Measurements from ENCODE around the gene R3HDM2.
A peak's percentile ranks its signal among the peaks of the same experiment; 100 is the strongest.

Gene R3HDM2

DNA sequence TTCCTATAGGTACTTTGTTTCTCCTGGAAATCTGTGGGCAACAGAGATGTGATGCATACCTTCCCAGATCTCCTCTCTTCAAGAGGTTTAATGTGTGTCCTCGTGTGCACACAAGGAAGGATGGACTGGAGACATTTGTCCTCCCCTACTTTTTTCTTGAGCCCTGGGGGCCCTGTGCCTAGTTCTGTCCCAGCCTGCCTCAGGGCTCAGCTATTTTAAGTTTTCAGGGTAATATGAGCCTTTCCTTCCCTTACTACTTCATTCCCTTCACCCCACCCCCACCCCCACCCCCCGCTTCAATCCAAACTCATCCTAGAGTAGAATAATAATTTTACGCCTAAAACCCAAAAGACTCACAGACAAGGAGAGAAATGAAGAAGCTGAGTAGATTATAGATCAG lies 180.3 kb downstream of the R3HDM2 start:
- peaks cover 10% of the 10 kb centered on the region for H3K4me1 Mint-ChIP-seq
- CTCF ChIA-PET = interaction anchor here (0.9 to 4.6 kb wide), 7 partner anchors 8 to 202 kb away, joined by 3 to 21 read pairs (median 8); no protein-coding TSS in a partner anchor
- peaks cover 4% of the 10 kb centered on the region for H3K36me3 Mint-ChIP-seq
- no peak for DNase-seq
- H3K9me3 Mint-ChIP-seq = no peaks in the 10 kb centered on the region
- H3K4me3 Mint-ChIP-seq = no peak overlapping the region
- no peak overlapping the region for H3K27ac Mint-ChIP-seq
- no peaks in the 10 kb centered on the region for H3K27me3 Mint-ChIP-seq

DNA sequence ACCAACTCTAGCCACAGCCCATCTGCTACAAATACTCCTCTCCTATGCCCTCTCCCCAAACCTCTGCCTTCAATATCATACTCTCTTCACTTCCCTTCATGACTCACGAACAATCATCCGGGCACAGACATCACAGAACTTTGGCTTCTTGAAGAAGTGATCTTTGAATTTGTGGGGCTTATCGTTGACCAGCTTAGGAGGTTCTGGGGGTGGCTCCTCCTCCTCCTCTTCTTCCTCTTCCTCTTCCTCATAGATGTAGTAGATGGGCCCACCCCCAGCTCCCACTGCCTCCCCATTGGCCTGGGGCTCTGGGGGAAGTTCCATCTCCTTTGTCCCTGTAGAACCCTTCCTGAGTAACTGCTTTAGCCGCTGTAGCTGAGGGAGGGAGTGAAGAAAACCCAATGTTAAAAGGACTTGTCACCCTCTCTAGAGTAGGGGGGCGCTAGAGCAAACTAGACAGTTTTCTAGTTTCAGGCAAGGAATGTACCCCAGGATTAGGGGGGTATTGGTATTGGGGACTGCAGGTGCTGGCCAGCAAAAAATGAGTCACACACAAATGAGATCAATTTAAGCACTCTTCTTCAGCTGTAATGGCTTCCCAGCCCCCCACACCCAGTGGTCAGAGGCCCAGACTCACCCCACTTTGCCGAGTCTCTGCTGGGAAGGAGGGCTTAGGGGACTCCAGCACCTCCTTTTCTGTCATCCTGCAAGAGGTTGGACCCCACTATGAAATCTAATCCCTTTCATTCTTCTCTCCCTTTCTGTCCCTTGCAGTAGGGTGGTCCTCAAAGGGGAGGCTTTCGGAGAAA lies 181.7 kb downstream of the R3HDM2 start:
- H3K4me1 Mint-ChIP-seq = peaks cover 11% of the 10 kb centered on the region
- DNase-seq = no peak
- peaks cover 10% of the 10 kb centered on the region for H3K27me3 Mint-ChIP-seq
- H3K4me3 Mint-ChIP-seq = peak overlapping the region; percentile 19
- H3K27ac Mint-ChIP-seq = no peak overlapping the region
- H3K36me3 Mint-ChIP-seq = peaks cover 2% of the 10 kb centered on the region
- H3K9me3 Mint-ChIP-seq = no peaks in the 10 kb centered on the region
- CTCF ChIA-PET = interaction anchor here (1.1 to 4.6 kb wide), 8 partner anchors 9 to 210 kb away, joined by 3 to 21 read pairs (median 6); partner anchors contain the start of gene GLI1

- CTCF ChIA-PET = interaction anchor here (1.4 to 11.9 kb wide), 3 partner anchors 18 to 206 kb away, joined by 7 to 318 read pairs (median 7); partner anchors contain the start of genes NXPH4 and SHMT2
- H3K9me3 Mint-ChIP-seq = no peaks in the 10 kb centered on the region
- H3K36me3 Mint-ChIP-seq = peaks cover 2% of the 10 kb centered on the region
Observed at GRCh38 chr12:57247041-57247440, 183.8 kb downstream of the R3HDM2 start.

GRCh38 chr12:57244312-57244696 lies 186.5 kb downstream of the R3HDM2 start:
- no peak for DNase-seq
- Mint-ChIP-seq H3K36me3 (peaks cover 4% of the 10 kb centered on the region), H3K9me3 (no peaks in the 10 kb centered on the region), H3K27ac (no peak overlapping the region), H3K4me1 (peaks cover 54% of the 10 kb centered on the region), H3K4me3 (peak overlapping the region; percentile 66), H3K27me3 (peaks cover 58% of the 10 kb centered on the region)
- CTCF ChIA-PET = interaction anchor here (1.5 to 11.9 kb wide), 5 partner anchors 17 to 151 kb away, joined by 5 to 318 read pairs (median 7); partner anchors contain the start of genes NXPH4 and SHMT2

More at GRCh38 chr12:57247041-57247440, 183.8 kb downstream of the R3HDM2 start:
- DNase-seq = no peak
- H3K4me1 Mint-ChIP-seq = peaks cover 30% of the 10 kb centered on the region
- no peak overlapping the region for H3K27ac Mint-ChIP-seq
- no peak overlapping the region for H3K4me3 Mint-ChIP-seq
- peaks cover 31% of the 10 kb centered on the region for H3K27me3 Mint-ChIP-seq

- Mint-ChIP-seq H3K27me3 (peaks cover 64% of the 10 kb centered on the region), H3K4me3 (peak overlapping the region; percentile 66), H3K9me3 (no peaks in the 10 kb centered on the region), H3K4me1 (peaks cover 53% of the 10 kb centered on the region), H3K27ac (peak overlapping the region; percentile 10), H3K36me3 (peaks cover 4% of the 10 kb centered on the region)
- DNase-seq = peak; percentile 91
- CTCF ChIA-PET = interaction anchor here (0.6 to 11.9 kb wide), 14 partner anchors 8 to 346 kb away, joined by 3 to 318 read pairs (median 6); partner anchors contain the start of genes INHBE, NXPH4, SHMT2 and STAC3
Observed at GRCh38 chr12:57243521-57244311, 187.1 kb downstream of the R3HDM2 start.

GRCh38 chr12:57242691-57243454 lies 188.0 kb downstream of the R3HDM2 start:
- H3K27me3 Mint-ChIP-seq = peaks cover 72% of the 10 kb centered on the region
- peak; percentile 74 for DNase-seq
- H3K27ac Mint-ChIP-seq = no peak overlapping the region
- H3K9me3 Mint-ChIP-seq = no peaks in the 10 kb centered on the region
- H3K36me3 Mint-ChIP-seq = peaks cover 4% of the 10 kb centered on the region
- peak overlapping the region; percentile 66 for H3K4me3 Mint-ChIP-seq
- H3K4me1 Mint-ChIP-seq = peaks cover 59% of the 10 kb centered on the region
- CTCF ChIA-PET = interaction anchor here (0.6 to 11.9 kb wide), 19 partner anchors 9 to 347 kb away, joined by 3 to 318 read pairs (median 4); partner anchors contain the start of genes INHBE, LRP1, NXPH4 and SHMT2

DNA sequence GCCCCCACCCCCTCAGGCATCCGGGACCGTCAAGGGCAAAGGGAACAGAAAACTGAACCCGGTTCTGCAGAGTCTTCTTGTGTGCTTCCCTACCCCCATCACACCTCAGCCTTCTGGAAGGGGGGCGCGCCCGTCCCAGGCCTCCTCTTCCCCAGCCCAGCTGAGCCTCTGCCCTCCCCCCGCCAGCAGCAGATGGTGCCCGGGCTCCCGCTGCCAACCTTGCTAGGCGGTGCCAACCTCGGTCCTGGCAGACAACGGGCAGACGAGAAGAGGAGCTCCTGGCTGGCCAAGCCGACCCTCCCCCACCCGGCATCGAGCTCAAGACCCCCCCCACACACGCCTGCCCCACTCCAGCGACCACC lies 188.5 kb downstream of the R3HDM2 start:
- Mint-ChIP-seq H3K4me3 (peak overlapping the region; percentile 66), H3K9me3 (no peaks in the 10 kb centered on the region), H3K27ac (no peak overlapping the region), H3K36me3 (peaks cover 8% of the 10 kb centered on the region), H3K27me3 (peaks cover 78% of the 10 kb centered on the region), H3K4me1 (peaks cover 65% of the 10 kb centered on the region)
- DNase-seq = no peak
- CTCF ChIA-PET = interaction anchor here (0.8 to 11.9 kb wide), 19 partner anchors 9 to 213 kb away, joined by 3 to 318 read pairs (median 4); partner anchors contain the start of genes INHBE, LRP1, NXPH4 and SHMT2

- H3K9me3 Mint-ChIP-seq = no peaks in the 10 kb centered on the region
- peaks cover 84% of the 10 kb centered on the region for H3K27me3 Mint-ChIP-seq
- DNase-seq = no peak
- peak overlapping the region; percentile 66 for H3K4me3 Mint-ChIP-seq
- H3K4me1 Mint-ChIP-seq = peaks cover 71% of the 10 kb centered on the region
- H3K36me3 Mint-ChIP-seq = peaks cover 7% of the 10 kb centered on the region
- no peak overlapping the region for H3K27ac Mint-ChIP-seq
- CTCF ChIA-PET = interaction anchor here (0.8 to 11.9 kb wide), 13 partner anchors 10 to 214 kb away, joined by 3 to 318 read pairs (median 7); partner anchors contain the start of genes INHBE, LRP1, NXPH4 and SHMT2
Observed at GRCh38 chr12:57241402-57242310, 189.2 kb downstream of the R3HDM2 start.

DNA sequence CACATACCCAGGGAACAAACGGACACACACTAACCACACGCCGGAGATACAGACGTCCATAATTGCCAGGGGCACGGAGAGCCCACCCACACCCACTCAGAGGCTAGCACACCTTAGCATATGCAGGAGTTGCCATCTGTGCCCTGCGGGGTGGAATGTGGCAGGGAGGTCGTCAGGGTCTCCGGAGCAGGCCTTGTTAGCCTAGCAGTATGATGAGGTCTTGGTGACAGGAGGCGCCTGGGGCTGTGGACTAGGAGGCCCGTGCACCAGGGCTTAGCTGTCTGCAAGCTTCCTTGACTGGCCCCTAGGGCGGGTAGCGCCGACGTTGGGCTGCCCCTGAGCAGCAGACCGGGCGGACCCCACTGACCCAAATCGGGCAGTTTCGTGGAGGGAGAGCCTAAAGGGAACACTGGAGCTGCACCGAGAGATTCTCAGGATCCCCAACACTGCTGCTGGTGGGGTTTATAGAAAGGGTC lies 189.9 kb downstream of the R3HDM2 start:
- Mint-ChIP-seq H3K27ac (peak overlapping the region; percentile 37), H3K27me3 (peaks cover 91% of the 10 kb centered on the region), H3K36me3 (peaks cover 6% of the 10 kb centered on the region), H3K4me3 (peak overlapping the region; percentile 95), H3K9me3 (no peaks in the 10 kb centered on the region), H3K4me1 (peaks cover 77% of the 10 kb centered on the region)
- DNase-seq = no peak
- CTCF ChIA-PET = interaction anchor here (0.8 to 11.9 kb wide), 8 partner anchors 13 to 193 kb away, joined by 3 to 318 read pairs (median 5); partner anchors contain the start of genes LRP1, NXPH4 and SHMT2

- H3K27ac Mint-ChIP-seq = peak overlapping the region; percentile 84
Observed at GRCh38 chr12:57240066-57240921, 190.5 kb downstream of the R3HDM2 start.

GRCh38 chr12:57239587-57240065 lies 191.2 kb downstream of the R3HDM2 start:
- Mint-ChIP-seq H3K4me3 (peak overlapping the region; percentile 95), H3K9me3 (no peaks in the 10 kb centered on the region), H3K27me3 (peaks cover 95% of the 10 kb centered on the region), H3K4me1 (peaks cover 83% of the 10 kb centered on the region), H3K36me3 (peaks cover 12% of the 10 kb centered on the region), H3K27ac (peak overlapping the region; percentile 38)
- CTCF ChIA-PET = interaction anchor here (0.8 to 11.9 kb wide), 9 partner anchors 11 to 218 kb away, joined by 3 to 318 read pairs (median 3); partner anchors contain the start of genes NXPH4, SHMT2 and STAC3
- DNase-seq = no peak

More at GRCh38 chr12:57240066-57240921, 190.5 kb downstream of the R3HDM2 start:
- Mint-ChIP-seq H3K27me3 (peaks cover 98% of the 10 kb centered on the region), H3K9me3 (no peaks in the 10 kb centered on the region), H3K4me1 (peaks cover 82% of the 10 kb centered on the region), H3K4me3 (peak overlapping the region; percentile 95), H3K36me3 (peaks cover 9% of the 10 kb centered on the region)
- CTCF ChIA-PET = interaction anchor here (0.5 to 11.9 kb wide), 10 partner anchors 11 to 192 kb away, joined by 3 to 318 read pairs (median 4); partner anchors contain the start of genes LRP1, NXPH4, SHMT2 and STAC3
- DNase-seq = peak; percentile 76
